GM21825 (cell line): ENCODE results near the gene LRRC26.

Source experiments
- ATAC-seq: cut with Tn5 transposase; IDR thresholded peaks from one replicate; pipeline ENCODE4 v1.9.1; 2021; ENCODE audit warnings: mild to moderate bottlenecking, moderate library complexity; ENCODE audit not compliant: unreplicated experiment

The LRRC26 gene

DNA sequence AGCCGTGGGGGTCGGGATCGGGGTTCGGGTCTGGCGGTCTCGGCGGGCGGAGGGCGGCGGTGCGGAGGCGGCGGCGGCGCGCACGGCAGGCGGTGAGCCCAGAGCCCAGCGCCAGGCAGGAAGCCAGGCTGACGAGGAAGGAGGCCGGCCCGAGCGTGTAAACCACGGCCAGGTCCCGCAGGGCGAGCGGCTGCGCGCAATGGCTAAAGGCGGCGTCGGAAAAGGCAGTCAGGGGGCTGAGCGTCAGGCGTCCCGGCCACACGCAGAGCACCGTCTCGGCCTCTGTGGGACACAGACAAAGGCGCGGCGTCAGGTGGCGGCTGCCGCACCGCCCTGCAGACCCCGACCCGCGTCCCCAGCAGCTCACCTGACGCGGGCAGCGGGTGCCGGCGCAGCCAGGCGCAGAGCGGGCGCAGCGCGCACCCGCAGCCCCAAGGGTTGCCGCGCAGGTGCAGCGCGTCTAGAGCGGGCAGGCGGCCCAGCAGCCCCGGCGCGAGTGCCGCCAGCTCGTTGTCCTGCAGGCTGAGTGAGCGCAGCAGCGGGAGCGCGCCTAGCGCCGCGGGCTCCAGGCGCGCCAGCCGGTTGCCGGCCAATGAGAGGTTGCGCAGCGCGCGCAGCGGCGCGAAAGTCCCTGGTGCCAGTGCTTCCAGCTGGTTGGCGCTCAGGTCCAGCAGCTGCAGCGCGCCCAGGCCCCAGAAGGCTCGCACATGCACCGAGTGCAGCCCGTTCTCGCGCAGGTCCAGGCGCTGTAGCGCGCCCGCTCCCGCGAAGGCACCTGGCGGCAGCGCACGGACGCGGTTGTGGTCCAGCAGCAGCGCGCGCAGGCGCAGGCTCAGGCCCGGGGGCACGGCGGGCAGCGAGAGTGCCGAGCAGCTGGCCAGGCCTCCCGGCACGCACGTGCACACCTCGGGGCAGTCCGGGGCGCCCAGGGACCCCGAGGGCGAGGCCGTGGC, 671 bp downstream of the LRRC26 start:
- ATAC-seq = no peak

DNA sequence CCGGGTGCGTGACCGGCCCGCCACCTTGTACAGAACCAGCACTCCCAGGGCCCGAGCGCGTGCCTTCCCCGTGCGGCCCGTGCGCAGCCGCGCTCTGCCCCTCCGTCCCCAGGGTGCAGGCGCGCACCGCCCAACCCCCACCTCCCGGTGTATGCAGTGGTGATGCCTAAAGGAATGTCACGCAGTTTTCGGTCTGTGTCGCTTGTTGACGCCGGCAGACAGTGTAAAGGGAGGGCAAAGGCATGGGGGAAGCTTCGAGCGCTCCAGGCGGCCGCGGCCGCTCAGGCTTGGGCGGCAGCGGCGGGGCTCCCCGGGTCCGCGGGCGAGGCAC, 1.3 kb downstream of the LRRC26 start:
- no peak for ATAC-seq

DNA sequence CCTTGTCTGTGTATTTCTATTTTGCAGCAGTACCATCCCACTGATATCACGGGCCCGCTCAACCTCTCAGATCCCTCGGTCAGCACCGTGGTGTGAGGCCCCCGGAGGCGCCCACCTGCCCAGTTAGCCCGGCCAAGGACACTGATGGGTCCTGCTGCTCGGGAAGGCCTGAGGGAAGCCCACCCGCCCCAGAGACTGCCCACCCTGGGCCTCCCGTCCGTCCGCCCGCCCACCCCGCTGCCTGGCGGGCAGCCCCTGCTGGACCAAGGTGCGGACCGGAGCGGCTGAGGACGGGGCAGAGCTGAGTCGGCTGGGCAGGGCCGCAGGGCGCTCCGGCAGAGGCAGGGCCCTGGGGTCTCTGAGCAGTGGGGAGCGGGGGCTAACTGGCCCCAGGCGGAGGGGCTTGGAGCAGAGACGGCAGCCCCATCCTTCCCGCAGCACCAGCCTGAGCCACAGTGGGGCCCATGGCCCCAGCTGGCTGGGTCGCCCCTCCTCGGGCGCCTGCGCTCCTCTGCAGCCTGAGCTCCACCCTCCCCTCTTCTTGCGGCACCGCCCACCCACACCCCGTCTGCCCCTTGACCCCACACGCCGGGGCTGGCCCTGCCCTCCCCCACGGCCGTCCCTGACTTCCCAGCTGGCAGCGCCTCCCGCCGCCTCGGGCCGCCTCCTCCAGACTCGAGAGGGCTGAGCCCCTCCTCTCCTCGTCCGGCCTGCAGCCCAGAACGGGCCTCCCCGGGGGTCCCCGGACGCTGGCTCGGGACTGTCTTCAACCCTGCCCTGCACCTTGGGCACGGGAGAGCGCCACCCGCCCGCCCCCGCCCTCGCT, 1.9 kb downstream of the LRRC26 start:
- ATAC-seq = no peak

DNA sequence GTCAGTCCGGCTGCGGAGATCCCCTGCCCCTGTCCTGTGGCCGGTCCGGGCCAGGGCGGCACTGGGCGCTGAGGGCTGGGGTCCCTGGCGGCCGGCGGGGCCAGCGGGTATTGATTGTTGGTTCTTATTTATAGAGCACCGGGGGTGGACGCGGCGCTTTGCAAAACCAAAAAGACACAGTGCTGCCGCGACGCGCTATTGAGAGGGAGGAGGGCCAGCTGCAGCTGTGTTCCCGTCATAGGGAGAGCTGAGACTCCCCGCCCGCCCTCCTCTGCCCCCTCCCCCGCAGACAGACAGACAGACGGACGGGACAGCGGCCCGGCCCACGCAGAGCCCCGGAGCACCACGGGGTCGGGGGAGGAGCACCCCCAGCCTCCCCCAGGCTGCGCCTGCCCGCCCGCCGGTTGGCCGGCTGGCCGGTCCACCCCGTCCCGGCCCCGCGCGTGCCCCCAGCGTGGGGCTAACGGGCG, 2.5 kb downstream of the LRRC26 start:
- no peak for ATAC-seq

DNA sequence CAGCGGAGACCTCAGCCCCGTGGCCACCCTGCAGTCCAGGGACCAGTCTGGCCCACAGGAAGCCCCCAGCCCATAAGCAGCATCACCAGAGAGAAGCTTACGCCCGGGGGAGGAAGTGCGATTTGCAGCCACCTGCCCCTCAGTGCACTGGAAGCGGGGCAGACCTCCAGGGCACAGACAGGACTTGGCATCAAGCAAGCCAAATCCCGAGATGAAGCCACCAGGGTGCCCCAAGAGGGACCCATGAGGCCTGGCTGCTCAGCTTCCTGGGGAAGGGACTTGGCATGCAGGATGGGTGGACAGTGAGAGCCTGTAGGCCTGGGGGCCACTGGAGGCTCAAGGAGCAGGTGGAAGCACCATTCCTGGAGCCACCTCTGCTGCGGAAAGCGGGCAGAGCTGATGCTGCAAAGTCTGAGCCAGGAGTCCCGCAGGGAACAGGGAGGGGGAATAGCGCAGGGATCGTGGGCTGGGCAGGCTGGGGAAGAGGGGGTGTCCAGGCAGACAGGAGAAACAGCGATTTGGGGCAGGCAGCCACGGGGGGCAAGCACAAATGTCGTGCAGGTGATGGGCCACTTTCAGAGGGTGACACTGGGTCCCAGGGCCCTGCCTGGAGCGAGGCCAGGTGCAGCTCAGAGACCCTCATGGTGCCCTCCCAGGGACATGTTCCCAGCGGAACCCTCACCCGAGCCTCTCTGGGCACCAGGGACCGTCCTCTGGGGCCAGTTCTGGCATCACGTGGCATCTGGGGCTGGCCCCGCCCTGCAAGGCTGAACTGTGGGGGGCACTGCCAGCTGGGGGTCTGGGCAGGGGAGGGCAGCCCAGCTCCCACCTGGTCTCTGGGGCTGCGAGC, 3.2 kb downstream of the LRRC26 start:
- no peak for ATAC-seq

DNA sequence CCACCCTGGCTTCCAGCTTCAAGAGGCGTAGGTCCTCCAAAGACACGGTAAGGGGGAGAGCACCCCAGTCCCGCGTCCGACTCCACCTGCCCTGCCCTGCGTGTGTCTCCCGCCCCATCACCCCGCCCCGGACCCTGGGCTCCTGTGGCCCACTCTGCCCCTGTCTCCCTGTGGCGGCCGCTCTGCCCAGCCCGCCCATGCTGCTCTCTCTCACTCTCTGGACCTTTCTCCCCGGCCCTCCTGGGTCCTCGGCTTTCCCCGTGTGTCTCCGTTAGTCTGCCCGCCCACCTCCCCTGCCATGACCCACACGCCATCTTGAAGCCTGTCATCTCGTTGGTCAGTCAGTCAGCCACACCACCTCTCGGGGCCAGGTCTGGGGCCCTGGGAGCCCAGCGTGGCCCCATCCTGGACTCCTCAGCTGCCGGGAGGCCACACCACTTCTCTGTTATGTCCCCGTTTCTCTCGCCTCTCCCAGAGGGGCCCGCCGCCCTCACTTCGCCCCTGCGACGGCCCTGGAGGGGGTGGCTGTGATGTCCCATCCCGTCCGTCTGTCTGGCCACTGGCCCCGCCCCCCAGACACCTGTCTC, 4.5 kb downstream of the LRRC26 start:
- no peak for ATAC-seq

DNA sequence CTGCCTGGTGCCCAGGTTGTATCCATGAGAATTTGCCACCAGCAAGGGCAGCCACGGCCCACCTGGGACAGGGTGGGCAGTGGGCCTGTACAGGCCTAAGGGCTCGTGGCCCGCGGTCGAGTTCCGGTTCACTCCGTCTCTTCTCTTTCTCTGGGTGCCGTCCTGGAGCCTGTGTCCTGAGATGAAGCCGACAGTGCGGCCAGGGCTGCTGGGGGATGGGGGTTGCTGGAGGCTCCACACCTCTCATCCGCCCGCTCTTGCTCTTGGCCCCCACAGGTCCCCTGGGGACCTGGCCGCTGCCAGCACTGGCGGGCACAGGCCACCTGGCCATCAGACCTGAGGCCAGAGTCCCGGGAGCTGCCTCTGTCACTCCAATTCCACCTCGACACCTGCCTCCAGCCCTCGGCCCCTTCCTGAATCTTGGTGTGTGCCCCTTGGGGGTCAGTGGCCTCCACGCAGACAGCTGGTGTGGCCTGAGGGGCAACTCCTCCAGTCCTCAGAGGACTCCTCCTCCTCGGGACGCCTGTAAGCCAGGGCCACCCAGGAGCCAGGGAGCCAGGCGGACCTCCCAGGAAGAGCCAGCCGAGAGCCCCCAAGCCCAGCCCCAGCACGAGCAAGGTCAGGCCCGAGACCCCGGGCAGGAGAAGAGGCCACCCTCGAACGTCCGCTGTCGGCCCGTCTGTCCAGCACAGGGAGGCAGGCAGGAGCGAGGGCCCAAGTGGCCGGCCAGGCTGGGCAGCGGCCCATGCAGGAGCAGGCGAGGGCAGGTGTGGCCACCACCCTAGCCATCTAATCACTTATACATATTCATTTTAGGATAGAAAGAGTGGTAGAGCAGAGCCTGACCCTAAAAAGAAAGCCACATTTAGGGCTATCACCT, 5.2 kb downstream of the LRRC26 start:
- no peak for ATAC-seq

DNA sequence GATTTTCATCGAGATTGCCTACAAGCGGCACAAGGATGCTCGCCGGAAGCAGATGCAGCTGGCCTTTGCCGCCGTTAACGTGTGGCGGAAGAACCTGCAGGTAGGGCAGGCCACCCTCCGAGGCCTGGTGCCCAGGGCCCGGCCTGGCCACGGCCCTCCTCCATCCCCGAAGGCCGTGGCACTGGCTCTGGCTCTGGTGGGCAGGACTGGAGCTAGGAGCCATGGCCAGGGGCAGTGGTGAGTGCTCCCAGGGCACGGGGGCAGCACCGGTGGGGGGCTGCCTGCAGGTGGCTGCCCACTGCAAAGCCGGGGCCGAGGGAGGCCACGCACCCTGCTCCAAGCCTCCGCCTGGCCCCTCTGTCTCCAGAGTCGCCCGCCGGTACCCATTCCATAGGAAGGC, 6.0 kb downstream of the LRRC26 start:
- ATAC-seq = no peak

DNA sequence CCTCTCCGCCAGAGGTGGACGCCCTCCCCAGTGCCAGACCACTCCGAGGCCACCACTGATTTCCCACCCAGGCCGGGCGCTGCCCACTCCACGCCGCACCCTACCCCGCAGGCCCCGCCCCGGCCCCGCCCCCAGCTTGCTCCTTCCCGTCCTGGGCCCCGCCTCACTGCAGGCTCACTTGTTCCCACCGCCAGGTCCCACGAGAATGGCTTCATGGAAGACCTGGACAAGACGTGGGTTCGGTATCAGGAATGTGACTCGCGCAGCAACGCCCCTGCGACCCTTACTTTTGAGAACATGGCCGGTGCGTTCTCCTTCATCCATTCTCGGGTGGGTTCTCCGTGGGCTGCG, 6.5 kb downstream of the LRRC26 start:
- ATAC-seq = no peak

DNA sequence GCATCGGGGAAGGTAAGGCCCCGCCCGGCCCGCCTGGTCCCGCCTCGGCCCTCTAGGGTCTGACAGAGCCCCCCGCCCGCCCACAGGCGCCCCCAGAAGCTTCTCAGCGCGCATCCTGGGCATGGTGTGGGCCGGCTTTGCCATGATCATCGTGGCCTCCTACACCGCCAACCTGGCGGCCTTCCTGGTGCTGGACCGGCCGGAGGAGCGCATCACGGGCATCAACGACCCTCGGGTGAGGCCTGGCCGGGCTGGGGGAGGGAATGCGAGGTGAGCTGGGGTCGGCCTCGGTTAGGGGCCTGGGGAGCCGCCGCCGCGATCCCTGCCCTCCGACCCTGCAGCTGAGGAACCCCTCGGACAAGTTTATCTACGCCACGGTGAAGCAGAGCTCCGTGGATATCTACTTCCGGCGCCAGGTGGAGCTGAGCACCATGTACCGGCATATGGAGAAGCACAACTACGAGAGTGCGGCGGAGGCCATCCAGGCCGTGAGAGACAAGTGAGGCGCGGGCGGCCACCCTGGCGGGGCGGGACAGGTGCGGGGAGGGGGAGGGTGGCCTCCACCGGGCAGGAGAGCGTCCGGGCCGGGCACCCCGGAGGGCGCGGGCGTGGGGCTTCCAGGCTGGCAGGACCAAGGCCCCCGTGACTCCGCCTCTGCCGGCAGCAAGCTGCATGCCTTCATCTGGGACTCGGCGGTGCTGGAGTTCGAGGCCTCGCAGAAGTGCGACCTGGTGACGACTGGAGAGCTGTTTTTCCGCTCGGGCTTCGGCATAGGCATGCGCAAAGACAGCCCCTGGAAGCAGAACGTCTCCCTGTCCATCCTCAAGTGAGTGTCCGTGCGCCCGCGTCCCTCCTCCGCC, 7.1 kb downstream of the LRRC26 start:
- no peak for ATAC-seq

DNA sequence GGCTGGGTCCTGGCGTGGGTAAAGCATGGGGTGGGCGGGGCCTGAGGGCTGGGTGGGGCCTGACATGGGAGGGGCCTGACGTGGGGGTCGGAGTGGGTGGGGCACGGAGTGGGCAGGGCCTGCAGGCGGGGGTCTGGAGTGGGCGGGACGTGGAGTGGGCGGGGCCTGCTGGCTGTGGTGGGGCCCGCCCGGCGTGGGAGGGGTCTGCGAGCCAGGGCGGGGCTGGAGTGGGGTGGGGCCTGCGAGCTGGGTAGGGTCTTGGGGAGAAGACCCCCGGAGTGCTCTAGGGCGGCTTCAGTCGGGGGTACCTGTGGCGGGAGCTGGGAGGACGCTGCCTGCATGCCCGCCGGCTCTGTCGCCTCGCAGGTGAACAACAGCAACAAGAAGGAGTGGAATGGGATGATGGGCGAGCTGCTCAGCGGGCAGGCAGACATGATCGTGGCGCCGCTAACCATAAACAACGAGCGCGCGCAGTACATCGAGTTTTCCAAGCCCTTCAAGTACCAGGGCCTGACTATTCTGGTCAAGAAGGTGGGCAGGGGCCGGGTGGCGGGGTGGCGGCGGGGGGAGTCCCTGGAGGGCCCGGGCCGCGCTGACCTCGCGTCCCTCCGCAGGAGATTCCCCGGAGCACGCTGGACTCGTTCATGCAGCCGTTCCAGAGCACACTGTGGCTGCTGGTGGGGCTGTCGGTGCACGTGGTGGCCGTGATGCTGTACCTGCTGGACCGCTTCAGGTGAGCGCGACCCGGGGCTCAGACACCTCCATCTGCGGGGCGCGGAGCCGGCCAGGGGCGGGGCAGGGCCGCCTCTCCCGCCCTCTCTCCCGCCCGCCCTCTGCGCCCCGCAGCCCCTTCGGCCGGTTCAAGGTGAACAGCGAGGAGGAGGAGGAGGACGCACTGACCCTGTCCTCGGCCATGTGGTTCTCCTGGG, 8.0 kb downstream of the LRRC26 start:
- no peak for ATAC-seq

DNA sequence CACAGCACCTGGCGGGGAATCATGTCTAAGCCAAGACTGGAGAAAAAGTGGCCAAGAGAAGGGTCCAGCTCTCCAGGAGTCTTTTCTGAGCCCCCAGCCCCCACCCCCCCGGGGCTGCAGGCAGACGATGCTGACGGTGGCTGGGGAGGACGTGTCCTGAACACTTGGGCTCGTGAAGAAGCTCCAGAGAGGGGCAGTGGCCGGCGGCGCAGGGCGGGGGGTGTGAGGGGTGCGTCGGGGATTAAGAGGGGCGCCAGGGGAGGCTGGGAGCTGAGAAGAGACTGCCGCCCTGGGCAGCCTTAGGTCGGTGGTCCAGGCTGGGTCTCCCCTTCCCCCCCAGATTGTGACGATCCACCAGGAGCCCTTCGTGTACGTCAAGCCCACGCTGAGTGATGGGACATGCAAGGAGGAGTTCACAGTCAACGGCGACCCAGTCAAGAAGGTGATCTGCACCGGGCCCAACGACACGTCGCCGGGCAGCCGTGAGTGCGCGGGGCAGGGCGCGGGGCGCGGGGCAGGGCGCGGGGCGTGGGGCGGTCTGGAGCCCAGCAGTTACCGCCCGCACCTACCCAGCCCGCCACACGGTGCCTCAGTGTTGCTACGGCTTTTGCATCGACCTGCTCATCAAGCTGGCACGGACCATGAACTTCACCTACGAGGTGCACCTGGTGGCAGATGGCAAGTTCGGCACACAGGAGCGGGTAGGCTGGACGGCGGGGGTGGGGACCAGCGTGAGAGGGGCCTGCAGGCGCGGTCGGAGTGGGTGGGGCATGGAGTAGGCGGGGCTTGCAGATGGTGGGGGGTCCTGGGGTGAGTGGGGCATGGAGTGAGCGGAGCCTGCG, 8.9 kb downstream of the LRRC26 start:
- no peak for ATAC-seq

DNA sequence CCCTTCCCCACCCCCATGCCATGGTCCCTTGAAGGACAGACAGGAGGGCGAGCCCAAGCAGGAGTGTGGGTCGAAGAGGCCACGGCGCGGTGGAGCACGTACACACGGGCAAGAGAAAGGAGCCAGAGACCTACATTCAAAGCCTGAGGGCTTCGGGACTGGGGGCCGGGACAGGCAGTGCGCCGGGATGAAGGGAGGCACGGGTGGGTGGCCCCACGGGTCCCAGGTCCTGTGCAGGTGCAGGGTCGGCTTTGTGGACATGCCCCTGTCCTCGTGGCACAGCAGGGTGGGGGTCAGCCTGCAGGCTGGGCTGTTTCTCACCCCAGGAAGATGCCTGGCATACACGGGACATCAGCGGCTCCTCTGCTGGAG, 9.8 kb downstream of the LRRC26 start:
- no peak for ATAC-seq

DNA sequence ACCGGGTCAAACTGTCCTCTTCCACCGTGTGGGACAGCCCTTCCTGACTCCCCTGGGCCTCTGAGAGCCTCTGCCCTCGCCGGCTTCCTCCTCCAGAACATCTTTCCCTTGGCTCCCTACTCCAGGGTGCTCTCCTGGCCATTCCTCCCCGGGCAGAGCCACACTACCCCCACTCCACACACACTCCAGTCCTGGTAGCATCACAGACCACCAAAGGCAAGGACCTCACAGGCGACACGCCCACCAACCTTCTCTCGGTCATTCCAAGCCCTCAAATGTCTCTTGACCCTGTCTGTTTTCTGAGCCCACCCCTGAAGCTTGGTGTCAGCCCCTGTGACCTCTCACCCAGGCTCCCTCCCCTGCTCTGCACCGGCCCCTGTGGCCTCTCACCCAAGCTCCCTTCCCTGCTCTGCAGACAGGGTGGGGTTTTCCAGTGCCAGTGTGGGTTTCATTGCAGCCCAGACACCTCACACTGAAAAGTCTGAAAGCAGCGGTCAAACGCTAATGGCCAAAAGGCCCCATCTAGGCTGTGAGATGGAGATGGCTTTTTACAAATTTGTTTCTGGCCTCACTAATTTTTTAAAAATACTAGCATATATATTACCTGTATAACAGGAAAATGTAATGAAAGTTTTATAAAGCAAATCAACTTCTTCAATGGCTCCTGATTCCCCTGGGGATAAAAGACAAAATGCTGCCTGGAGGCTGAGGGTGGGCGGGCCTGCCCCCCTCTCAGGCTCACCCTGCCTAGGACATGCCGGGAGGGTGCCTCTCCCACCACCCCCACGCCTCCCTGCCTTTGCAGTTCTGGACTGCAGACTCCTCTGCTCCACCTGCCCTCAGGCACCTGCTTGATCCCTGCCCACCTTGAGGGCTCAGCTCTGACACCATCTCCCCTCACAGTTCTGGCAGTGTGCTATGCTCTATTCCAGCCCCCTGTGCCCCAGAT, 10.5 kb downstream of the LRRC26 start:
- no peak for ATAC-seq

DNA sequence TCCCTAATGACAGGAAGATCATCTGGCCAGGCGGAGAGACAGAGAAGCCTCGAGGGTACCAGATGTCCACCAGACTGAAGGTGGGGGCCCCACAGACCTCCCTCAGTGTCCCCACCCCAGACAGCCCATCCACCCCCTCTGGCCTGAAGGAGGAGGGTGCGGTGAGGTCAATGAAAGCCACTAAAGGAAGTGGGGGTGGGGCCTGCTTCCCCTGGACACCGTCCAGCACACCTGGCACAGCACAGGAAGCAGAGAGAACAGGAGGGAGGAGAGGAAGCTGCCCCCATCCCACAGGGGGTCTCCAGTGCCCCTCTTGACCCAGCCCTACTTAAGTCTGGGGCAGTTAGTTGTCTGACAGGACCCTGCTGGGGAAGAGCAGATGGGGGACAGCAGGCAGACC, 11.2 kb downstream of the LRRC26 start:
- no peak for ATAC-seq
